Measurements from ENCODE around the gene FGR.

The FGR gene

GRCh38 chr1:27564710-27565649 lies 70.0 kb downstream of the FGR start:
- H3K9me3 Mint-ChIP-seq = no peaks in the 10 kb centered on the region
- no peak overlapping the region for H3K4me3 Mint-ChIP-seq
- DNase-seq (ENCODE audit: low spot score in 2 of 2) = no peak
- H3K27ac Mint-ChIP-seq = no peak overlapping the region
- H3K36me3 Mint-ChIP-seq = peaks cover 2% of the 10 kb centered on the region
- H3K27me3 Mint-ChIP-seq = no peaks in the 10 kb centered on the region
- no peak for ATAC-seq (ENCODE audit: low read depth)
- H3K4me1 Mint-ChIP-seq = peaks cover 41% of the 10 kb centered on the region

GRCh38 chr1:27563591-27564471 lies 71.2 kb downstream of the FGR start:
- Mint-ChIP-seq H3K9me3 (no peaks in the 10 kb centered on the region), H3K27me3 (no peaks in the 10 kb centered on the region), H3K4me1 (peaks cover 36% of the 10 kb centered on the region), H3K27ac (no peak overlapping the region), H3K4me3 (no peak overlapping the region), H3K36me3 (peaks cover 2% of the 10 kb centered on the region)
- DNase-seq (ENCODE audit: low spot score in 2 of 2) (no peak), ATAC-seq (ENCODE audit: low read depth) (no peak)

GRCh38 chr1:27563341-27563590 lies 71.7 kb downstream of the FGR start:
- Mint-ChIP-seq H3K27ac (no peak overlapping the region), H3K4me3 (no peak overlapping the region), H3K9me3 (no peaks in the 10 kb centered on the region), H3K27me3 (no peaks in the 10 kb centered on the region), H3K4me1 (peaks cover 35% of the 10 kb centered on the region), H3K36me3 (peaks cover 2% of the 10 kb centered on the region)
- no peak for ATAC-seq (ENCODE audit: low read depth)
- no peak for DNase-seq (ENCODE audit: low spot score in 2 of 2)

GRCh38 chr1:27562534-27563340 lies 72.2 kb downstream of the FGR start:
- Mint-ChIP-seq H3K27ac (no peak overlapping the region), H3K27me3 (no peaks in the 10 kb centered on the region), H3K36me3 (peaks cover 2% of the 10 kb centered on the region), H3K4me3 (no peak overlapping the region), H3K9me3 (no peaks in the 10 kb centered on the region), H3K4me1 (peaks cover 31% of the 10 kb centered on the region)
- no peak for DNase-seq (ENCODE audit: low spot score in 2 of 2)
- no peak for ATAC-seq (ENCODE audit: low read depth)

Data from memory B cell (primary cell).